IPS-18c (cell line): ENCODE measurements around the gene IER5L.

Experiments used
- H3K4me3 ChIP-seq: 2 replicates; pipeline ENCODE4 v1.7.0; 2013; ENCODE audit warnings: low read depth, mild to moderate bottlenecking, low read length, moderate library complexity; ENCODE audit not compliant: insufficient read depth
- H3K9me3 ChIP-seq: one replicate; pipeline ENCODE4 v1.6.1; 2013; ENCODE audit warnings: mild to moderate bottlenecking, low read length, moderate library complexity; ENCODE audit not compliant: control insufficient read depth, insufficient read depth

The IER5L gene

GRCh38 chr9:129177791-129178567 is at the start of gene IER5L:
Gene IER5L (minus strand): TSS chr9:129178261. CDS start chr9:129178052, 209 bp downstream.
- H3K4me3 ChIP-seq: peak within 1 kb of the TSS; percentile 76
- H3K9me3 ChIP-seq: peaks cover 3% of the 10 kb centered on the region

- no peaks in the 10 kb centered on the region for H3K9me3 ChIP-seq
- no peak overlapping the region for H3K4me3 ChIP-seq
Measured at GRCh38 chr9:129227843-129228189, 49.8 kb upstream of the IER5L start.

GRCh38 chr9:129225815-129226214 is 47.8 kb upstream of the IER5L start:
- Histone ChIP-seq H3K4me3 (no peak overlapping the region), H3K9me3 (no peaks in the 10 kb centered on the region)

- no peaks in the 10 kb centered on the region for H3K9me3 ChIP-seq
- no peak overlapping the region for H3K4me3 ChIP-seq
Measured at GRCh38 chr9:129225490-129225778, 47.4 kb upstream of the IER5L start.

GRCh38 chr9:129224618-129225489 is 46.8 kb upstream of the IER5L start:
- H3K4me3 ChIP-seq: no peak overlapping the region
- H3K9me3 ChIP-seq: no peaks in the 10 kb centered on the region

GRCh38 chr9:129223551-129224208 is 45.6 kb upstream of the IER5L start:
- no peaks in the 10 kb centered on the region for H3K9me3 ChIP-seq

GRCh38 chr9:129222819-129223218 is 44.8 kb upstream of the IER5L start:
- H3K9me3 ChIP-seq: no peaks in the 10 kb centered on the region
- H3K4me3 ChIP-seq: no peak overlapping the region

More at GRCh38 chr9:129223551-129224208, 45.6 kb upstream of the IER5L start:
- H3K4me3 ChIP-seq: no peak overlapping the region

- Histone ChIP-seq H3K9me3 (no peaks in the 10 kb centered on the region), H3K4me3 (no peak overlapping the region)
Measured at GRCh38 chr9:129221979-129222635, 44.0 kb upstream of the IER5L start.

- no peak overlapping the region for H3K4me3 ChIP-seq
- H3K9me3 ChIP-seq: no peaks in the 10 kb centered on the region
Measured at GRCh38 chr9:129221233-129221632, 43.2 kb upstream of the IER5L start.

GRCh38 chr9:129220771-129221170 is 42.7 kb upstream of the IER5L start:
- Histone ChIP-seq H3K4me3 (no peak overlapping the region), H3K9me3 (no peaks in the 10 kb centered on the region)

- Histone ChIP-seq H3K9me3 (no peaks in the 10 kb centered on the region), H3K4me3 (no peak overlapping the region)
Measured at GRCh38 chr9:129218918-129219317, 40.9 kb upstream of the IER5L start.

- H3K4me3 ChIP-seq: no peak overlapping the region
Measured at GRCh38 chr9:129218272-129218625, 40.2 kb upstream of the IER5L start.

GRCh38 chr9:129213551-129213950 is 35.5 kb upstream of the IER5L start:
- Histone ChIP-seq H3K9me3 (no peaks in the 10 kb centered on the region), H3K4me3 (no peak overlapping the region)

More at GRCh38 chr9:129218272-129218625, 40.2 kb upstream of the IER5L start:
- H3K9me3 ChIP-seq: no peaks in the 10 kb centered on the region

- no peaks in the 10 kb centered on the region for H3K9me3 ChIP-seq
- no peak overlapping the region for H3K4me3 ChIP-seq
Measured at GRCh38 chr9:129211686-129212085, 33.6 kb upstream of the IER5L start.

- no peaks in the 10 kb centered on the region for H3K9me3 ChIP-seq
- peak overlapping the region; percentile 79; the same call in 1 of the 2 replicates for H3K4me3 ChIP-seq
Measured at GRCh38 chr9:129210125-129210524, 32.1 kb upstream of the IER5L start.

GRCh38 chr9:129209580-129209979 is 31.5 kb upstream of the IER5L start:
- Histone ChIP-seq H3K4me3 (peak overlapping the region; percentile 79), H3K9me3 (no peaks in the 10 kb centered on the region)

GRCh38 chr9:129209109-129209508 is 31.0 kb upstream of the IER5L start:
- H3K9me3 ChIP-seq: no peaks in the 10 kb centered on the region
- H3K4me3 ChIP-seq: peak overlapping the region; percentile 79
